Kidney (tissue), 14 donors: ENCODE data around the gene CALHM4. TPM values are rescaled to one million over a fixed set of nuclear protein-coding genes. Genes with fewer than 3 reads are reported as not detected.

Experiments used
- DNase-seq, 5 donors: peaks; one replicate each; pipeline ENCODE4 v3.0.0-alpha.2; 2013 to 2020
- FAIRE-seq: peaks from 2 replicates; lab custom pipeline; 2012; peaks lifted over from hg19 to GRCh38; lab: Jason Lieb, UNC
- H3K27ac ChIP-seq, 2 donors: one replicate each; pipeline ENCODE4 v1.7.0; 2013; ENCODE audit warnings: low read depth in 2 of 2, low read length in 2 of 2, inconsistent platforms in 1 of 2
- H3K27me3 ChIP-seq: one replicate; pipeline ENCODE4 v1.7.1; 2013; ENCODE audit warnings: low read length, inconsistent platforms; ENCODE audit not compliant: control insufficient read depth, insufficient read depth
- H3K36me3 ChIP-seq, 3 donors: one replicate each; pipeline versions ENCODE4 v1.7.0 to v1.7.1; 2013; ENCODE audit warnings: low read length in 3 of 3, control low read depth in 1 of 3, inconsistent platforms in 1 of 3; ENCODE audit not compliant: insufficient read depth in 3 of 3, control insufficient read depth in 2 of 3
- H3K4me1 ChIP-seq, 3 donors: one replicate each; pipeline versions ENCODE4 v1.7.0 to v1.7.1; 2013; ENCODE audit warnings: low read length in 3 of 3, inconsistent platforms in 1 of 3, low read depth in 1 of 3; ENCODE audit not compliant: control insufficient read depth in 2 of 3, insufficient read depth in 2 of 3
- H3K4me3 ChIP-seq, 3 donors: one replicate each; pipeline versions ENCODE4 v1.7.0 to v1.8.1; 2013; ENCODE audit warnings: low read length in 3 of 3, control low read depth in 1 of 3, inconsistent platforms in 1 of 3
- H3K9ac ChIP-seq, 3 donors: one replicate each; pipeline versions ENCODE4 v1.7.0 to v1.7.1; 2013; ENCODE audit warnings: low read length in 3 of 3, control low read depth in 1 of 3, inconsistent platforms in 1 of 3
- H3K9me3 ChIP-seq, 3 donors: one replicate each; pipeline versions ENCODE4 v1.7.0 to v1.7.1; 2013; ENCODE audit warnings: low read length in 3 of 3, control low read depth in 1 of 3, inconsistent platforms in 1 of 3; ENCODE audit not compliant: control insufficient read depth in 2 of 3, insufficient read depth in 1 of 3
- CTCF ChIP-seq: IDR thresholded peaks from 3 replicates; pipeline ENCODE4 v1.5.1; 2012; ENCODE audit warnings: mild to moderate bottlenecking, moderate library complexity, borderline replicate concordance; ENCODE audit not compliant: insufficient read depth; ENCODE audit errors: extremely low read depth
- intact Hi-C: fragments of 100-400 bp; cut with DNase I; formaldehyde crosslinking; loops from one replicate; pipeline ENCODE4 v1.11.1; 2022
- polyA plus RNA-seq: library from polyadenylated mRNA; stranded (reverse); fragments of 350-450 nt; fragmentation: Illumina TruSeq; extraction: RNeasy Lipid Tissue Mini Kit (QIAGEN cat#74804); gene quantifications from one replicate; pipeline ENCODE4 v1.2.3, GENCODE V29; 2014; ENCODE audit warnings: low read depth, low replicate concordance; ENCODE audit not compliant: insufficient read depth
- total RNA-seq: library from RNA; stranded (reverse); fragmentation: NEBNext Ultra II Directional; extraction: Animal tissue kit (Norgen Biotek cat#: 25700); gene quantifications from one replicate; pipeline ENCODE4 v1.2.1, GENCODE V29; 2021
- donor health status: control.
- donor health status: control.
- donor health status: control.
- donor health status: control.
- donor health status: control.
- donor health status: DM: yes; HTN: yes; CAD: no.
- donor health status: Normal renal cell carcinoma (clear cell type).

Gene CALHM4
- total and polyA plus RNA-seq, 2 donors from 2014 or later: 0.60 TPM; not detected in 1

GRCh38 chr6:116511424-116512110 lies 42.0 kb upstream of the CALHM4 start, which contains the start of gene CALHM5:
Gene CALHM5 (plus strand): TSS chr6:116511639. CDS start chr6:116511697, 58 bp downstream.
- peak within 1 kb of the TSS; percentile 69 to 80 for H3K27ac ChIP-seq
- H3K27me3 ChIP-seq: no peaks in the 10 kb centered on the region
- TF ChIP-seq CTCF: peak; percentile 41
- peaks cover 0 to 1% (median 0%) of the 10 kb centered on the region in 3 donors for H3K9me3 ChIP-seq
- DNase-seq (peak in 2 of 5 donors; percentile 25 to 65), FAIRE-seq (peak; percentile 47)
- H3K4me1 ChIP-seq: no peaks in the 10 kb centered on the region
- H3K36me3 ChIP-seq: no peaks in the 10 kb centered on the region
- peak within 1 kb of the TSS in 2 of 3 donors; percentile 2 to 64 for H3K9ac ChIP-seq
- H3K4me3 ChIP-seq: peak within 1 kb of the TSS; percentile 45 to 56 (median 49)
- intact Hi-C loops: no loop called here

GRCh38 chr6:116512111-116512559 lies 41.4 kb upstream of the CALHM4 start:
- FAIRE-seq (no peak), DNase-seq (peak in 1 of 5 donors; percentile 29)
- Histone ChIP-seq H3K36me3 (no peaks in the 10 kb centered on the region), H3K4me3 (peak overlapping the region; percentile 45 to 56 (median 49)), H3K9me3 (peaks cover 0 to 1% (median 0%) of the 10 kb centered on the region in 3 donors), H3K4me1 (no peaks in the 10 kb centered on the region), H3K27ac (peak overlapping the region; percentile 69 to 80), H3K27me3 (no peaks in the 10 kb centered on the region), H3K9ac (peak overlapping the region in 2 of 3 donors; percentile 2 to 64)
- TF ChIP-seq CTCF: no peak
- intact Hi-C loops: no loop called here

- H3K27ac ChIP-seq: peak overlapping the region in 1 of 2 donors; percentile 63
- peak overlapping the region in 1 of 3 donors; percentile 2 for H3K9ac ChIP-seq
- no peak for FAIRE-seq
- peaks cover 0 to 1% (median 0%) of the 10 kb centered on the region in 3 donors for H3K9me3 ChIP-seq
- intact Hi-C loops: no loop called here
- no peak for TF ChIP-seq CTCF
- DNase-seq: peak in 1 of 5 donors; percentile 40
- no peaks in the 10 kb centered on the region for H3K27me3 ChIP-seq
- peak overlapping the region; percentile 27 to 56 (median 45) for H3K4me3 ChIP-seq
- H3K4me1 ChIP-seq: no peaks in the 10 kb centered on the region
- H3K36me3 ChIP-seq: no peaks in the 10 kb centered on the region
Measured at GRCh38 chr6:116512734-116513133, 40.8 kb upstream of the CALHM4 start.
